GM23248 (cell line): ENCODE data around the gene KRTAP10-3. TPM values are rescaled to one million over a fixed set of nuclear protein-coding genes. Genes with fewer than 3 reads are reported as not detected.

ENCODE experiments used
- DNase-seq: peaks from one replicate; pipeline ENCODE4 v3.0.0-alpha.2; 2015
- H2AFZ ChIP-seq: fragments of 200-600 bp; sonication (generic); 2 replicates; pipeline ENCODE4 v1.6.1; 2016; ENCODE audit warnings: antibody characterized with exemption
- H3F3A ChIP-seq: fragments of 200-600 bp; sonication (generic); 2 replicates; pipeline ENCODE4 v1.6.1; 2016; ENCODE audit warnings: mild to moderate bottlenecking, antibody characterized with exemption, mixed run types; ENCODE audit not compliant: insufficient read depth
- H3K27ac ChIP-seq: fragments of 200-600 bp; sonication (generic); 2 replicates; pipeline ENCODE4 v1.5.1; 2016; ENCODE audit warnings: mild to moderate bottlenecking
- H3K27me3 ChIP-seq: fragments of 200-600 bp; sonication (generic); replicated peaks from 2 replicates; pipeline ENCODE4 v1.6.1; 2016; ENCODE audit warnings: mild to moderate bottlenecking; ENCODE audit not compliant: insufficient read depth
- H3K36me3 ChIP-seq: fragments of 200-600 bp; sonication (generic); 2 replicates; pipeline ENCODE4 v1.6.1; 2016; ENCODE audit warnings: low read depth, mild to moderate bottlenecking
- H3K4me1 ChIP-seq: fragments of 200-600 bp; sonication (generic); 2 replicates; pipeline ENCODE4 v1.6.1; 2016; ENCODE audit warnings: mild to moderate bottlenecking; ENCODE audit not compliant: insufficient read depth
- H3K4me2 ChIP-seq: fragments of 200-600 bp; sonication (generic); one replicate; pipeline ENCODE4 v1.6.1; 2016; ENCODE audit warnings: mild to moderate bottlenecking; ENCODE audit not compliant: unreplicated experiment
- H3K4me3 ChIP-seq: fragments of 200-600 bp; sonication (generic); 2 replicates; pipeline ENCODE4 v1.5.1; 2016; ENCODE audit warnings: mild to moderate bottlenecking
- H3K79me2 ChIP-seq: fragments of 200-600 bp; sonication (generic); 2 replicates; pipeline ENCODE4 v1.6.1; 2016; ENCODE audit warnings: mild to moderate bottlenecking; ENCODE audit not compliant: insufficient read depth
- H3K9ac ChIP-seq: fragments of 200-600 bp; sonication (generic); 2 replicates; pipeline ENCODE4 v1.6.1; 2016; ENCODE audit warnings: mild to moderate bottlenecking
- H3K9me2 ChIP-seq: fragments of 200-600 bp; sonication (generic); 2 replicates; pipeline ENCODE4 v1.6.1; 2016; ENCODE audit warnings: mixed run types, mild to moderate bottlenecking, moderate library complexity; ENCODE audit not compliant: insufficient read depth
- H3K9me3 ChIP-seq: fragments of 200-600 bp; sonication (generic); one replicate; pipeline ENCODE4 v1.6.1; 2017; ENCODE audit warnings: low read depth
- H4K20me1 ChIP-seq: fragments of 200-600 bp; sonication (generic); 2 replicates; pipeline ENCODE4 v1.6.0; 2016; ENCODE audit not compliant: insufficient read depth
- EZH2 ChIP-seq: fragments of 200-600 bp; sonication (generic); IDR thresholded peaks from 2 replicates; pipeline ENCODE4 v1.6.1; 2018; ENCODE audit warnings: antibody characterized with exemption, mild to moderate bottlenecking; ENCODE audit not compliant: insufficient read depth, poor library complexity, severe bottlenecking
- EZH2phosphoT487 ChIP-seq: fragments of 200-600 bp; sonication (generic); IDR thresholded peaks from 2 replicates; pipeline ENCODE4 v1.6.1; 2018; ENCODE audit warnings: antibody characterized with exemption, moderate library complexity, mild to moderate bottlenecking, low read depth; ENCODE audit not compliant: insufficient read depth
- WGBS, 2 experiments: methylation state at CpG; one replicate each; pipeline ENCODE4 v1.1.6; 2015 to 2017; ENCODE audit warnings: low lambda C conversion rate in 2 of 2, low coverage in 1 of 2; ENCODE audit errors: missing lambda C conversion rate in 2 of 2; 5-methylcytosine and 5-hydroxymethylcytosine counted together
- in situ Hi-C: fragments of 300-500 bp; cut with MboI; formaldehyde crosslinking; loops from 2 replicates; pipeline ENCODE4 v1.15.0; 2020
- polyA plus RNA-seq: library from polyadenylated mRNA; unstranded; fragments of >200 nt; fragmentation: Nextera tagmentation; extraction: Ambion mirVana; gene quantifications from 2 replicates; pipeline ENCODE4 v1.2.1, GENCODE V29; 2016
- total RNA-seq: library from RNA; depleted of rRNA; stranded (reverse); fragments of >200 nt; shearing (Covaris generic); gene quantifications from 2 replicates; pipeline ENCODE4 v1.2.3, GENCODE V29; 2014

The KRTAP10-3 gene
- total and polyA plus RNA-seq, 2 experiments from 2014 or later, result not detected

DNA sequence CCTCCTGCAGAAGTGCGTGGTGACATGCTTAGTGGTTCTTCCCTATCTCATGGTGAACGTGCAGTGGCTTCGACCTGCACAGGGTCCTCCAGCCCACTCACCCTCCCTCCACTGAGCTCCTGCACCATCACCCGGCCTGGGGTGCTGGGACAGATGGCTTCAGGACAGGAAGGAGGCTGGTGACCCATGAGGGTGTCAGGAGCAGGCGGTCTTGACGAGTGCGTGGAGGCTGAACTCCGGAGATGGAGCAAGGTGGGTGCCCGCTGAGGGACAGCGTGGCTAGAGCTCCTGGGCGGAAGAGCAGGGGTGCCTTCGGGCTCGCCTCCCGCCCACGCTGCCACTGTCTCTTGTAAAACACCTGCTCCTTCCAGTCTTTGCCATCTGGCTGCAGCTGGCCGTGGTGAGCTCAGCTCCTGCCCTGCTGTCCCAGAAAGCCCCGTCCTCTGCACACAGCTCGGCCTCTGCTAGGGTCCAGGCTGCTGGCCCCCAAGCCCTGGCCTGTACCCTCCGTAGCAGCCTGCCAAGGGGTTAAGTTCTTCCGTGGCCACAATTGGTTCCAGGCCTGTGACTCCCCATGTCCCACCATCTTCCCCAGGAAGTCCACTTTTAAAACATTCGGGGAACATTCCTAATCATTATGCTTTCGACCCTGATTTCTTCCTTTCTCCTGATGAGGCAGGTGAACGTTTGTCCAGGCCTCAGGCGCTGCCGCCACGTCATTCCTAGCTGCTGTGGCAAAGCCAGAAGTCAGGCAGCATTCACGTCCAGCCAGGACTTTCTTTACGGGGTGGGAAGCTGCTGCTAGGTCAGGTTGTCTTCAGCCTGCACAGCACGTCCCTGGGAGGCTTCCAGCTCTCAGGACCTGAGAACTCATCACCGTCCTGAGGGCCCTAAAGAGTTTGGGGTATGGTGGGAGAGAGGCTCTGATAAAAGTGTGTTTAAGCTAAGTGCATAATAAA is 26.7 kb downstream of the KRTAP10-3 start:
- Histone ChIP-seq H3F3A (no peaks in the 10 kb centered on the region), H3K27ac (no peak overlapping the region), H3K36me3 (no peaks in the 10 kb centered on the region), H3K4me3 (no peak overlapping the region), H3K9ac (no peak overlapping the region), H3K9me3 (no peaks in the 10 kb centered on the region), H3K4me2 (no peak overlapping the region), H3K27me3 (no peaks in the 10 kb centered on the region), H2AFZ (no peak overlapping the region), H3K4me1 (no peaks in the 10 kb centered on the region), H3K79me2 (no peaks in the 10 kb centered on the region), H4K20me1 (no peaks in the 10 kb centered on the region), H3K9me2 (no peaks in the 10 kb centered on the region)
- in situ Hi-C loops, result no loop called here
- DNase-seq, result no peak
- WGBS, 2 experiments, result 45 to 46% methylated on average over 30 of the region's 30 CpGs
- TF ChIP-seq EZH2, result no peak
- no peak for TF ChIP-seq EZH2phosphoT487

DNA sequence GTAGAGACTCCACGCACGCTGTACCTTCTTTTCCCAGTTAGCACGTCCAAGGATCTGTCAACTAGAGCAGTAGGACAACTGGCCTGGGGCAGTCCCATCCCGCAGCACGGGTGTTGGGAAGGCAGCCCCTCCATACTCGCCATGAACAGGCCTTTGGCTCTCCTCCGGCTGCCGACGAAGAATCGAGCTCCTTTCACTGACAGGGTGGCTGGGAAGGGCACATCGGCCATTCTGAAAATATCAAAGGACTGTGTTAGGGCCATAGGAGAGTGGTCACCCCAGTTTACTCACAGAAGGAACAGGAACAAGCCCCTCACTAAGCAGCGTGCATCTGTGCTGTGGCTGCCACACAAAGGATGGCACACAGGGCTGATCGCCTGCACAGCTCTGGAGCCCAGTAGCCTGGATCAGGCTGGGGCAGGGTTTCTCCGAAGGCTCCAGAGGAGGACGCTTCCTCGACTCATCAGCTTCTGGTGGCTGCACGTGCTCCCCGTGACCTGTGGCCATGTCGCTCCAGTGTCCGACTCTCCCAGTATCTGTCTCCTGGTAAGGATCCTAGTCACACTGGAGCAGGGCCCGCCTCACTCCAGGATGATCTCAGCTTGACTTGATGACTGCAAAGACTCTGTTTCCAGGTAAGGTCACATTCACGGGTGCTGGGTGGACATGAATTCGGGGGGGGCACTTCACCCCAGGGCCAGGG is 27.5 kb downstream of the KRTAP10-3 start:
- no peaks in the 10 kb centered on the region for H3K9me2 ChIP-seq
- in situ Hi-C loops, result no loop called here
- H3K36me3 ChIP-seq, result no peaks in the 10 kb centered on the region
- H3K4me1 ChIP-seq, result no peaks in the 10 kb centered on the region
- no peaks in the 10 kb centered on the region for H4K20me1 ChIP-seq
- H3K4me3 ChIP-seq, result no peak overlapping the region
- no peak overlapping the region for H3K4me2 ChIP-seq
- H3K27me3 ChIP-seq, result no peaks in the 10 kb centered on the region
- H3K27ac ChIP-seq, result no peak overlapping the region
- no peaks in the 10 kb centered on the region for H3K9me3 ChIP-seq
- DNase-seq, result no peak
- no peaks in the 10 kb centered on the region for H3K79me2 ChIP-seq
- no peak overlapping the region for H2AFZ ChIP-seq
- no peaks in the 10 kb centered on the region for H3F3A ChIP-seq
- WGBS, 2 experiments, result 55 to 56% methylated on average over 23 of the region's 23 CpGs
- TF ChIP-seq EZH2phosphoT487, result no peak
- TF ChIP-seq EZH2, result no peak
- no peak overlapping the region for H3K9ac ChIP-seq

DNA sequence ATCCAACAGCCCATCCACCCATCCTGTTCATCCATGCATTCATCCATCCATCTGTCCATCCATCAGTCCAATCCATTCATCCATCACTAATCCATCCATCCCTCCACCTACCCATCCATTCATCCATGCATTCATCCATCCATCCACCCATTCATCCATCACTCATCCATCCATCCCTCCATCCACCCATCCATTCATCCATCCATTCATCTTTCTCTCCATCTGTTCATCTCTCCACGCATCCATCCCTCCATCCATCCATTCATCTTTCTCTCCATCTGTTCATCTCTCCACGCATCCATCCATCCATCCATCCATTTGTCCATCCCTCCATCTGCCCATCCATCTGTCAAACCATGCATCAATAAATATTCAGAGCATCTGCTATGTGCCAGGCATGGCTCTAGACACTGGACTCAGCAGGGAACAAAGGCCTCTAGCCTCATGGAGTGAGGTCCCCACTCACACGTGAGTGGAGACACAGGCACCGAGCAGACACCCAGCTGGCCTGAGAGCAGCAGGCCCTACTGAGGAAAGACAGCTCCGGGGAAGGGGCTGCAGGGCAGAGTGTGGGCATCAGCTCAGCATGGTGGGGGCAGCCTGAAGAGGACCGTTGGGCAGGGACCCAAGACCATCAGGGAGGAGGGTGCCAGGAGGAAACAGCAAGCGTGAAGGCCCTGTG is 28.2 kb downstream of the KRTAP10-3 start:
- in situ Hi-C loops, result no loop called here
- no peak for DNase-seq
- H3K9me2 ChIP-seq, result no peaks in the 10 kb centered on the region
- H3K9me3 ChIP-seq, result no peaks in the 10 kb centered on the region
- TF ChIP-seq EZH2phosphoT487 (no peak), EZH2 (no peak)
- no peak overlapping the region for H3K4me2 ChIP-seq
- H3K27me3 ChIP-seq, result no peaks in the 10 kb centered on the region
- no peak overlapping the region for H3K9ac ChIP-seq
- H3K4me3 ChIP-seq, result no peak overlapping the region
- H3K79me2 ChIP-seq, result no peaks in the 10 kb centered on the region
- no peak overlapping the region for H3K27ac ChIP-seq
- no peaks in the 10 kb centered on the region for H3F3A ChIP-seq
- H3K4me1 ChIP-seq, result no peaks in the 10 kb centered on the region
- WGBS, 2 experiments, result 36 to 40% methylated on average over 7 of the region's 7 CpGs
- no peaks in the 10 kb centered on the region for H3K36me3 ChIP-seq
- H4K20me1 ChIP-seq, result no peaks in the 10 kb centered on the region
- no peak overlapping the region for H2AFZ ChIP-seq

DNA sequence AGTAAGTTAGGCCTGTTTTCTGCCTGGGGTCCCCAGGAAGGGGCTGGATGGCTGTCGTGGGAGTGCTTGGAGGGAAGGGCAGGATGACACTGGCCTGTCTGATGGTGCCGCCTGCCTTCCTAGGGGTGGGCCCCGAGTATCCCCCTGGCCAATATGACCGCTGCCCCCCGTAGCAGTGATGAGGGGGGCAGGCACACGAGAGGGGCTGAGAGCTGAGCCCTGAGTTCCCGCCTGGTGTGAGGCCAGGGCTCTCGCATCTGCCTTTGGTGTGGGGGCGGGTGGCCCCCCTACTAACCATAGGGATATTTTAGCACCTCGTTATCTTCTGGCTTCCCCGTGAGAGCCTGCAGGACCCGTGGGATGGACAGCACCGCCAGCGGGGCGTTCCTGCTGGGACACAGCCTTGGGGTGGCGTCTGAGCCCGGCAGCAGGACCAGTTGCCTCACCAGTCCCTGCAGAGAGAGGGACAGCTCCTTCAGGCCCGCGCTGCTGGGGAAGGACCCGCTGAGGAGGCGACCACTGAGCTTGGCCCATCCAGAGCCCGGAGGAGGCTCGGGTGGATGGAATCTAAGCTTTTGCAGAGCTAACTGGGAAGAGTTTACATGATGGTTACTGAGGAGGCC is 29.0 kb downstream of the KRTAP10-3 start:
- Histone ChIP-seq H3K27ac (no peak overlapping the region), H3K4me1 (no peaks in the 10 kb centered on the region), H3K9ac (no peak overlapping the region), H3K9me2 (no peaks in the 10 kb centered on the region), H2AFZ (no peak overlapping the region), H3F3A (no peaks in the 10 kb centered on the region), H3K4me3 (no peak overlapping the region), H3K9me3 (no peaks in the 10 kb centered on the region), H3K79me2 (no peaks in the 10 kb centered on the region), H4K20me1 (no peaks in the 10 kb centered on the region), H3K4me2 (no peak overlapping the region), H3K36me3 (no peaks in the 10 kb centered on the region), H3K27me3 (no peaks in the 10 kb centered on the region)
- DNase-seq, result no peak
- in situ Hi-C loops, result no loop called here
- TF ChIP-seq EZH2 (no peak), EZH2phosphoT487 (no peak)
- 25 to 36% methylated on average over 23 of the region's 23 CpGs for WGBS, 2 experiments
